ENCODE measurements around the gene RAB42.

DNA sequence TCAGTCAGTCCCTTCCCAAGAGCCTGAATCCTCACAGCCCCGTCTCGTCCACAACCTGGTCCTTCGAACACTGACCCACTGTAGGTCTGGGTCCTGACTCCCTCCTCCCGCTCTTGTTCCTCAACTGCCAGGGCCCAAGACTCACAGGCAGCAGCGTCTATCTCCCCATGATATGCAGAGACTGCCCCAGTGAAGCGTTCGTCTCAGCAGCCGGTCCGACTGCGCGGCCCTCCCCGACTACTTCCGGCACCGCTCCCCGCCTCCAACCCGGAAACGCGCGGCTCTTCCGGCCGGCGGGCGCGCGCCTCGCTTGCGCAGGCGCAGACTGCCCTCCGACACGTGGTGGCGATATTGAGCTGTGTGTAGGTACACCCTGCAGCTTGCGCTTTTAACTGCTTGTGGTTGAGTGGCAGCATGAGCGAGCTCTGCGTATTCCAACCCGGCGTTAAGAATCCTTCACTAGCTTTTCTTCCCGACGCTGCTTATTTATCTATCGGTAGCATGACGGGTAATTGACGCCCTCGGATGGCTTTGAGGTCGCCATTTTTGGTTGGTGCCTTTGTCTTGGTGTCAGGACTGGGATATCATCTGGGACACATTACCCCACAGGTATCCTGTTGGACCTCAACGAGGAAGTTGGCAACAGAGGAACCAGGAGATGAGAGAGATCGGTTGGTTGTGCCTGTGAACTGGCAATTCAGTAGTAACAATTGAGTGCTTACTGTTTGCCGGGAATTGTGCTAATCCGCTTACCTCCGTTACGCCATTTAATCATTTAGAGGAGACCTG is 51.0 kb downstream of the RAB42 start, which contains the start of gene TAF12:
- TF ChIP-seq, protein P1, sequence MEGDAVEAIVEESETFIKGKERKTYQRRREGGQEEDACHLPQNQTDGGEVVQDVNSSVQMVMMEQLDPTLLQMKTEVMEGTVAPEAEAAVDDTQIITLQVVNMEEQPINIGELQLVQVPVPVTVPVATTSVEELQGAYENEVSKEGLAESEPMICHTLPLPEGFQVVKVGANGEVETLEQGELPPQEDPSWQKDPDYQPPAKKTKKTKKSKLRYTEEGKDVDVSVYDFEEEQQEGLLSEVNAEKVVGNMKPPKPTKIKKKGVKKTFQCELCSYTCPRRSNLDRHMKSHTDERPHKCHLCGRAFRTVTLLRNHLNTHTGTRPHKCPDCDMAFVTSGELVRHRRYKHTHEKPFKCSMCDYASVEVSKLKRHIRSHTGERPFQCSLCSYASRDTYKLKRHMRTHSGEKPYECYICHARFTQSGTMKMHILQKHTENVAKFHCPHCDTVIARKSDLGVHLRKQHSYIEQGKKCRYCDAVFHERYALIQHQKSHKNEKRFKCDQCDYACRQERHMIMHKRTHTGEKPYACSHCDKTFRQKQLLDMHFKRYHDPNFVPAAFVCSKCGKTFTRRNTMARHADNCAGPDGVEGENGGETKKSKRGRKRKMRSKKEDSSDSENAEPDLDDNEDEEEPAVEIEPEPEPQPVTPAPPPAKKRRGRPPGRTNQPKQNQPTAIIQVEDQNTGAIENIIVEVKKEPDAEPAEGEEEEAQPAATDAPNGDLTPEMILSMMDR (IDR thresholded peaks at IDR 0.05; ENCODE audit: low read depth, low read length, missing input control), result peak; percentile 25
- TF ChIP-seq, protein P2, sequence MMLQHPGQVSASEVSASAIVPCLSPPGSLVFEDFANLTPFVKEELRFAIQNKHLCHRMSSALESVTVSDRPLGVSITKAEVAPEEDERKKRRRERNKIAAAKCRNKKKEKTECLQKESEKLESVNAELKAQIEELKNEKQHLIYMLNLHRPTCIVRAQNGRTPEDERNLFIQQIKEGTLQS (IDR thresholded peaks at IDR 0.05), result no peak
- peak; percentile 57 for TF ChIP-seq SP1 (IDR thresholded peaks at IDR 0.05)
- no peak for TF ChIP-seq JUND (IDR thresholded peaks at IDR 0.05)
- no peak for TF ChIP-seq RXRA (IDR thresholded peaks at IDR 0.05)
- peak in 1 of 2 donors; percentile 82 for TF ChIP-seq EGR1 (IDR thresholded peaks at IDR 0.05; ENCODE audit: low read depth in 2 of 2)
- no peak for TF ChIP-seq FOXA2 (IDR thresholded peaks at IDR 0.05)
- TF ChIP-seq GABPA (IDR thresholded peaks at IDR 0.05 in 1 of 2, conservative IDR thresholded peaks at IDR 0.05 in 1 of 2), result peak; percentile 88 to 97
- TF ChIP-seq YY1 (IDR thresholded peaks at IDR 0.05), result peak; percentile 95
- TF ChIP-seq RAD21 (IDR thresholded peaks at IDR 0.05), result peak; percentile 53 to 64

Measured in liver (tissue), 3 donors.